Stimulated activated CD8-positive, alpha-beta memory T cell treated with anti-CD3 and anti-CD28 coated beads, Interleukin-2, amount 100 ng/mL, for 48 hours (primary cell): ENCODE results near the gene HDHD3.
"Not testable (repeated sequence)": the region's sequence is repeated elsewhere in the genome, so short reads cannot be mapped to it uniquely, and the experiment has no call there.

Experiments used
- DNase-seq, 2 donors: peaks; one replicate each; pipeline ENCODE4 v3.0.0-alpha.2; 2020; ENCODE audit warnings: low read depth in 2 of 2

HDHD3 gene, protein sequence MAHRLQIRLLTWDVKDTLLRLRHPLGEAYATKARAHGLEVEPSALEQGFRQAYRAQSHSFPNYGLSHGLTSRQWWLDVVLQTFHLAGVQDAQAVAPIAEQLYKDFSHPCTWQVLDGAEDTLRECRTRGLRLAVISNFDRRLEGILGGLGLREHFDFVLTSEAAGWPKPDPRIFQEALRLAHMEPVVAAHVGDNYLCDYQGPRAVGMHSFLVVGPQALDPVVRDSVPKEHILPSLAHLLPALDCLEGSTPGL

GRCh38 chr9:113376634-113377567 lies at the start of gene HDHD3:
Gene HDHD3 (minus strand): TSS chr9:113376986. CDS start chr9:113374354, 2,632 bp downstream.
- peak; percentile 65 to 78 for DNase-seq

DNA sequence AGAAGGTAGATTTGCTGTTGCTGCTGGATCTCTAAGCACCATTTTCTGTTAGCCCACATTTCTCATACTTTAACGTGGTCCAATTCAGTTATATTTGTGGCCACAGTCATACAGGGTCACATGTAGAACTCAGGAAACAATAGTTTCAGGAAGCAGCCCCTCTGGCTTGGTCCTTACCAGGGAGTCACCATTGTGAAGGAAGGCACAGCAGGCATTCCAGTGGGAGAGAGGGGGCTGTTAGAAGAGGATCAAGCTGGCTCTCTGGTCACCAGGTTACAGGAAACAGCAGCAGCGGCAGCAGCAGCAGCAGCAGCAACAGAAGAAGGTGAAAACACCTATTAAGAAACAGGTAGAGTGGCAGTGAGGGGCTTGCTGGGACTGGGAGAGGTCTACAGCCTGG lies 48.3 kb upstream of the HDHD3 start:
- DNase-seq, result no peak

DNA sequence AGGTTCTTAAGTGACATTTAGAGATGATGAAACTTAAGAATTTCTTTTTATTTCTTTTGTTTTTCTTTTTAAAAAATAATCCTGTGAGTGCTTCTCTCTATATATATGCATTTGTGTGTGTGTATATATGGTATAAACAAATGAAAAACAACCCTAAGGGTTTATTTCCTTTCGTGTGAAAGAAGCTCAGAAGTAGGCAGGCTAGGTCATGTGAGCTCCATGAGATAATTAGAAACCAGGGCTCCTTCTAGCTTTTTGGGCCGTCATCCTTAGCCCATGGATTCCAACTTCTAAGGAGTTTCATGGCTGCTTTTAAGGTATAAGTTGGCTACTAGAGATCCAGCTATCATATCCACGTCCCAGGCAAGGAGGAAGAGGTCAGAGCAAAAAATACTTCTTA lies 44.9 kb upstream of the HDHD3 start:
- no peak for DNase-seq

GRCh38 chr9:113417370-113417769 lies 40.6 kb upstream of the HDHD3 start:
- no peak for DNase-seq

DNA sequence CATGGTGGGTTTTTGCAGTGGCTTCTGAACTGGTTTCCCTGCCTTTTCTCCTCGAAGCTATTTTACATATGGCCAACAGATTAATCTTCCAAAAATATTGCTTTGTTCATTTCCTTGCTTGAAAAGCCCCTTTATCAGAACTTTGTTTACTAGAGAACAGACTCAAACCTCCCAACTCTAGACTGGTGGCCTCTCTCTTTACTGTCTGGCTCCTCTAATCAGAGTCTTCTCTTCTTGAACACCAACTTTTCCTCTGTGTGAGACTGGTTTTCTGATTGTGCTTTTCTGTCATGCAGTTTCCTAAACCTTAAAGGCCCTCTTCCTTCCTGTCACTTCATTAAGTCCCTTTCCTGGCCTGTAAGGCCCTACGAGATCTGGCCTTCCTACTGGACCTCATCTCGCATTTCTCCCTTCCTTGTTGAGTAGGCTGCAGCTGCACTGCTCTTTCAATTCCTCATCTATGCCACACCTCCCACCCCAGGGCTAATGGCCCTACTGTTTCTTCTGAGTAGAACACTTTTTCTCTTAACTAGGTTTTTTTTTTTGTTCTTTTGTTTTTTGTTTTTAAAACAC lies 39.4 kb upstream of the HDHD3 start:
- DNase-seq, result no peak

DNA sequence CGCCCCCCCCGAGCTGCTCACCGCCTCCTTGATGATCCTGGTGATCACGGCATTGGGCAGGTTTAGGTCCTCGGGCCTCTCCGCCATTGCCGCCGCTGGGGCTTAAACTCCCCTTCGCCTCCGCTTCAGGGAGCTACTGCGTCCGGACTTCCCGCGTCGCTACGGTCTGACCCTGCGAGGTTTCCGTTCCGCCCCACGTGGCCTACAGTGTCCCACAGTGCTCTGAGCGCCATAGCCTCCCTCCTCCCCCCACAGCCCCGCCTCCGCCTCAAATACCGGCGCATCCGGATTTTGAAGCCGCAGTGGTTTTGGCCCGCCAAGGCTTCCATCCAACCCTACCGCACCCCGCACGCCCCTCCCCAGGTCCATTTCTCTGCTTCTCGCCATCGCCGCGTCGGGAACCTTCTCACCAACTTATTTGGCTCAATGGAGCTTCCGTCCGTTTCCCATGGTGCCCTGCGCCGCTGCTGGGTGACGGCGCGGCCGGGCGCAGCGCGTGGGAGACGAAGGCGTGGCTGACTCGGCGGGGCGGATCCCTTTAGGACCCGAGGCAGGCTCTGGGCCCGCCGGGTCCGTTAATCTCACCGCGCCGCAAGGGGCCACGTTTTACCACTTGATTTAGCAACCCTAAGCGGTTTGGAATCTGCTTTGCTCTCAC lies 33.5 kb upstream of the HDHD3 start, which contains the start of the genes C9orf43 and POLE3:
C9orf43 (plus strand) TSS at position 541 of the 658 bp plus-strand sequence. CDS start 2,747 bp downstream, outside the sequence.
POLE3 (minus strand) TSS at position 469 of the 658 bp plus-strand sequence; CDS start at position 87, 382 bp downstream.
- DNase-seq, result peak; percentile 94

DNA sequence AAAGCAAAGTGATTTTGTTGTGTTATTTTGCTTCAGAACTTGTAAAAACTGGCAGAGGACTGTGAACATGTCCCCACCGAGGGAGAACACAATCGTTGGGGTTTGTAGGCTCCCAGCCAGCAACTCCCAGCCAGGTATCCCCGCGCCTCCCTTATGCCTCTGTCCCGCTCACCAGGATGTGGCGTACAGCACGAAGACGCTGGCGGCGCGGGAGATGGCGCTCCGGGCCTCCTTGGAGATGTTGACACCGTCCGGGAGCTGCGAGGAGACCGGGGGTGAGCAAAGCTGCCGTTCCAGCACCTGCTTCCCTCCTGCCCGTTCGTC lies 33.1 kb upstream of the HDHD3 start:
- DNase-seq, result no peak

DNA sequence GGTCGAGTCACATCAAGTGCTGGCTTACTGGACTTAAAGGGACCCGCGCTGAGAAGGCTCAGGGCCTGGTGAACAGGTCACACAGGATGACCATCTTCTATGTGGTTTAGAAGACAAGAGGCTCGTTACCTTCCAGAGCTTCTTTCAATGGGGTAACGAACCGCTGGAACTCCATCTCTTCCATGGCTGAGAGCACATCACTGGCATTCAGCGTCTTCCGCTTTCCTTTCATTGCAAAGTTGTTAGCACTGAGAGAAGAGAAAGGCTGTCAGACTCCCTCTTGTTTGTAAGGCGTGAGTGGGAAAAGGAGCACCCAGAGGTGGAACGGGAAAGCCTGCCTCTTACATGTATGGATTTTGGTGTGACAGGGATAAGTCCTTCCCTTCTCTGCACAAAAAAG lies 32.7 kb upstream of the HDHD3 start:
- no peak for DNase-seq

GRCh38 chr9:113406873-113407511 lies 30.2 kb upstream of the HDHD3 start:
- peak in 1 of 2 donors; percentile 30 for DNase-seq

GRCh38 chr9:113406353-113406752 lies 29.6 kb upstream of the HDHD3 start:
- DNase-seq, result not testable (repeated sequence)

DNA sequence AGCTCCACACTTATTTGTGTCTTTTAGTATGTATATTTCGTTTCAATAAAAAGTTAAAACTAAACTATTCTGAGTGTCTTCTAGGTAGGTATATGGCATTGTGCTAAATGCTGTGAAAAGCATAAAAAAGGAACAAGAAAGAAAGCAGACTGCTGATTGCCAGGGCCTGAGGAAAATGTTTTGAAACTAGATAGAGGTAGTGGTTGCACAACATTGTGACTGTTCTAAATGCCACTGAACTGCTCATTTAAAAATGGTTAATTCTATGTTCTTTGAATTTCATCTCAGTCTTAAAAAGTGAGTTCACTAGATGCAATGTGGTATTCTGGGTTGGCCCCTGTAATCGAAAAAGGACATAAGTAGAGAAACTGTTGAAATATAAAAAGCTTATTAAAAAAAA lies 26.9 kb upstream of the HDHD3 start:
- DNase-seq, result no peak

DNA sequence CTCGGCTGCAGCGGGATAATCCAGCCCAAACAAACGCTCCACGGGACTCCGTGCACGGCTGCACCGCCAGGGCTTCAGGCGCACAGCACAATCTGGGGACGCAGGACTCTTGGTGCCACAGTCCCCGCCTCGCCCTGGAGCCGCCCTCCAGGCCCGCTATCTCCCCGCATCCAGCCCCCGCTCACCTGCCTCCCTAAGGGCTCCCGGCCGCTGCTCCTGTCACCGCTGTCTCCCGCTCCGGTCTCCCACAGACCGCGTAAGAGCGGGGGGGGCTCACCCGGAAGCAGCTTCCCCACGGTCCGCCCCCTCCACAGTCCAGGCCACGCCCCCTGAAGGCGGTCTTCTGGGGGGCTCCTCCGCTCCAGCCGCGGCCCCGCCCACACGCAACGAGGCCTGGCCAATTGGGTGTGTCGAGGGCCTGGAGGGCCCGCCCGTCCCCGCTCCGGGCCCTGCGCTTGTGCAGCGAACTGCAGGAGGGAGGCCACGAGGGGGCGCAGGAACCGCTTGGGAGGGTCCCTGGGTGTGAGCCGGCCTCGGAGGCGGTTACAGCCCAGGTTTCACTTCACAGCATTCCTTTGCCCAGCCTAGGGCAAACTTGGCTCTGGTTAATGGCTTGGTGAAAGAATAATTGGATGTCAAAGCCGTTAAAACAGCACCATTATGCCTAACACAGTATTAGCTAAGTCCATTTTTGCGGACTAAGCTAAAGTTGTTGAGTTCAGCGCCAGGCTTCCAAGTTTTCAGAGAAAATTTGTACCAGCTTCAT lies 24.4 kb upstream of the HDHD3 start, which contains the start of gene ALAD:
ALAD (minus strand) TSS at position 258 of the 766 bp plus-strand sequence. CDS start 7,725 bp downstream, outside the sequence.
- peak; percentile 99 to 100 for DNase-seq

DNA sequence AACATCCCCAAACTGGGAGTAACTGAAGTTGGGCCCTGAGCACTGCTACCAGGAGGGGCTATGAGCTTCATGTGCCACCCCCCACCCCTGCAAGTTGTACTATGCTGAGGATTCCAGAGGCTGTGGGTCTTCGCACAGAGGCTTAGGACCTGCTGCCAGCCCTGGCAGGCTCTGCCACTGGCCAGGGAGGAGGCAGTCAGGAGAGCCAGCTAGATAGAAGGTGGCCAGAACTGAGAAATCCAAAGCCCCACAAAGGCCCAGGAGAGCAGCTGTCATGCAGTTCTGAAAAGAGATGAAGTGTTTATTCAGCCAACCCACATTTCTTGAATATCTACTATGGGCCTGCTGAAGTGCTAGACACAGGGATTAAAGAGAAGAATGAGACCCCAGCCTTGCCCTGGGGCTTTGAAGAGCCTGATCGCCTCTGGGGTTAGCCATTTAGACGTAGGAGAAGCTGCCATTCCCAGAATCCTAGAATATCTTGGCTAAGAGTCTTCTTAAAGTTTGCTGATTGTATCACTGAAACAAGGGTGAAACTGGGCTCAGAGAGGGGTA lies 22.9 kb upstream of the HDHD3 start:
- DNase-seq, result no peak

DNA sequence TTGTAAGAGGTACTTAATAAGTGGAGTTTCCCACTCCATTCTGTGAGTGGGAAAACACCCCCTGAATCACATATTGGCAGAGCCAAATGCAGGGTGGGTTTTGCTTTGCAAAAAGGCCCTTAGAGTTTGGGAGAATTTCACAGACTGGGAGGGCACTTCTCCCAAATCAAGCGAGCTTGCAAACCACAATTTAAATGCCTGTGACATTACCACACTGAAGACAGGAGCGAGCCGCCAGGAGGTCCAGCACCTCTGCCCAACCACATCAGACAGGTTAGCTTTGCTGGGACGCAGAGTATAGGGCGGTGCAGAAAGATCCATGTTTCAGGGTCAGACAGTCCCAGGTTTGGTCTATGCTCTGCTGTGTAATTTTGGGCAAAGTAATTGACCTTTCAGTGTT lies 22.0 kb upstream of the HDHD3 start:
- no peak for DNase-seq

DNA sequence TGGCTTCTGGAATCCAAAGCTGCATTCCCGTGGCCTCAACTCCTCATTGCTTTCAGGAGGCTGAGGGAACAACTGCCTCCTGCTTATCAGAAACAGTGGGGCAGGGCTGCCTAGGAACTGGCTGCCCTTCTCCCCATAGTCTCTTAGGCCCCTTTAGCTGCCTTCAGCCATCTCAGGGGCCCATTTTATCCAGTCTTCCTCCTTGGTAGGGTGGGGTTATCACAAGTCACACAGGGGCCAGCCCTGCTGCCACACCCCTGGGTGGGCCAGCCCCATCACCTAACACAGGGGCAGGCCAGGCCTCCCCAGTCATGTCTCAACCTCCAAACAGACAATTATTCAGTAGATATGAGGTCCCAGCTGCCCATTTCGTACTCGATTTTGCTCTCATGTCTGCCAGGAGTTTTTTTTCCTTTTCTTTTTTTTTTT lies 20.4 kb upstream of the HDHD3 start:
- DNase-seq, result no peak

- no peak for DNase-seq
These were observed 18.4 kb upstream of the HDHD3 start for GRCh38 chr9:113395000-113395861.

- no peak for DNase-seq
These were observed 16.5 kb upstream of the HDHD3 start for GRCh38 chr9:113393281-113393680.

DNA sequence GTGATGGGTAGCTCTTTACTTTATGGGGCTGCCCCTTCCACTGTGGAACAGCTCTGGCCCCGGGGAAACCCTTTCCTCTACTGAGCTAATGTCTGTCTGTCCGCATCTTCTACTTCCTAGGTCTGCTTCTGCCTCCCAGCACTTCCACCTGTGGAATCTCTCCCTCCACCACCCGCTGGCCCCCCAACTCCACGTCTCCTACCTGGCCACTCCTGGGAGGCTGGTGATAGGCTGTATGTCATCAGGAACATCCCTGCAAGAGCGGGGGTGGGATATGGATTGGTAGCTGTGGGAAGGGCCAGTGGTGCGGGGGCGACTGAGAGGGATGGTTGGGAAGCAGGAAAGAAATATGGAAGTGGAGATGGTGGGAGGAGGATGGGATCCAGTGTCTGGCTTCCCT lies 15.1 kb upstream of the HDHD3 start:
- DNase-seq, result no peak
